CD14-positive monocyte (primary cell): ENCODE data around the gene STXBP2. TPM values are rescaled to one million over a fixed set of nuclear protein-coding genes. Genes with fewer than 3 reads are reported as not detected.

Experiments used
- DNase-seq, 3 donors: peaks; one replicate each; pipeline ENCODE4 v3.0.0-alpha.2; 2011 to 2022
- H2AFZ ChIP-seq: 2 replicates; pipeline ENCODE4 v1.6.0; 2012; ENCODE audit warnings: mild to moderate bottlenecking, low read depth, low read length, inconsistent platforms; ENCODE audit not compliant: insufficient read depth, poor library complexity, severe bottlenecking
- H3K27ac ChIP-seq, 2 donors: 1 replicate in 1 of 2; 2 replicates in 1 of 2; pipeline ENCODE4 v1.5.1; 2012 to 2013; ENCODE audit warnings: low read length in 2 of 2, control low read depth in 1 of 2, inconsistent platforms in 1 of 2, low read depth in 1 of 2, mild to moderate bottlenecking in 1 of 2
- H3K27me3 ChIP-seq, 2 donors: one replicate each; pipeline versions ENCODE4 v1.6.0 to v1.6.1; 2011 to 2013; ENCODE audit warnings: low read length in 2 of 2; ENCODE audit not compliant: control insufficient read depth in 2 of 2, insufficient read depth in 2 of 2
- H3K36me3 ChIP-seq, 2 donors: replicated peaks in 1 of 2; 1 replicate in 1 of 2; 2 replicates in 1 of 2; pipeline versions ENCODE4 v1.5.1 to v1.6.1; 2012 to 2013; ENCODE audit warnings: low read length in 2 of 2, control low read depth in 1 of 2, inconsistent platforms in 1 of 2, mild to moderate bottlenecking in 1 of 2; ENCODE audit not compliant: insufficient read depth in 2 of 2, control insufficient read depth in 1 of 2
- H3K4me1 ChIP-seq, 2 donors: 1 replicate in 1 of 2; 2 replicates in 1 of 2; pipeline versions ENCODE4 v1.5.1 to v1.6.1; 2012 to 2013; ENCODE audit warnings: low read length in 2 of 2, control low read depth in 1 of 2, inconsistent platforms in 1 of 2, mild to moderate bottlenecking in 1 of 2, moderate library complexity in 1 of 2; ENCODE audit not compliant: insufficient read depth in 2 of 2, control insufficient read depth in 1 of 2
- H3K4me2 ChIP-seq: replicated peaks from 2 replicates; pipeline ENCODE3; 2012; ENCODE audit warnings: low read length, moderate library complexity, mild to moderate bottlenecking; ENCODE audit not compliant: poor library complexity, severe bottlenecking; ENCODE audit errors: extremely low read depth
- H3K4me3 ChIP-seq, 3 experiments: fragments of 200-600 bp in 1 of 3; sonication (generic) in 1 of 3; replicated peaks in 1 of 3; 1 replicate in 2 of 3; 2 replicates in 1 of 3; pipeline ENCODE4 v1.5.1; 2011 to 2013; ENCODE audit warnings: low read length in 3 of 3, mild to moderate bottlenecking in 3 of 3, control low read depth in 2 of 3, low read depth in 2 of 3, inconsistent platforms in 1 of 3, moderate library complexity in 1 of 3
- H3K79me2 ChIP-seq: 2 replicates; pipeline ENCODE4 v1.6.0; 2012; ENCODE audit warnings: mild to moderate bottlenecking, control low read depth, inconsistent platforms, low read length, moderate library complexity; ENCODE audit not compliant: insufficient read depth
- H3K9ac ChIP-seq: 2 replicates; pipeline ENCODE4 v1.6.0; 2017; ENCODE audit warnings: low read length, mild to moderate bottlenecking; ENCODE audit not compliant: insufficient read depth, poor library complexity, severe bottlenecking
- H3K9me3 ChIP-seq, 2 donors: replicated peaks in 1 of 2; 1 replicate in 1 of 2; 2 replicates in 1 of 2; pipeline versions ENCODE4 v1.5.1 to v1.6.1; 2012 to 2013; ENCODE audit warnings: low read length in 2 of 2, control low read depth in 1 of 2; ENCODE audit not compliant: control insufficient read depth in 1 of 2, insufficient read depth in 1 of 2
- H4K20me1 ChIP-seq: 2 replicates; pipeline ENCODE4 v1.6.0; 2012; ENCODE audit warnings: mild to moderate bottlenecking, low read length, control low read depth, moderate library complexity; ENCODE audit not compliant: insufficient read depth
- H3K27ac Mint-ChIP-seq, 7 donors: one replicate each; pipeline ENCODE4 v1.8.0; 2020; ENCODE audit warnings: mild to moderate bottlenecking in 7 of 7, mixed read lengths in 7 of 7, moderate library complexity in 6 of 7, inconsistent platforms in 2 of 7
- H3K27me3 Mint-ChIP-seq, 3 donors: one replicate each; pipeline ENCODE4 v1.8.0; 2021 to 2022; ENCODE audit warnings: low read depth in 3 of 3, mild to moderate bottlenecking in 3 of 3, mixed read lengths in 3 of 3, moderate library complexity in 3 of 3, inconsistent platforms in 1 of 3
- H3K36me3 Mint-ChIP-seq, 2 donors: one replicate each; pipeline ENCODE4 v1.8.0; 2020; ENCODE audit warnings: mixed read lengths in 2 of 2, inconsistent platforms in 1 of 2, mild to moderate bottlenecking in 1 of 2
- H3K4me1 Mint-ChIP-seq: one replicate; pipeline ENCODE4 v1.8.0; 2020; ENCODE audit warnings: mild to moderate bottlenecking, mixed read lengths
- H3K4me3 Mint-ChIP-seq, 2 donors: one replicate each; pipeline ENCODE4 v1.8.0; 2020; ENCODE audit warnings: mild to moderate bottlenecking in 2 of 2, mixed read lengths in 2 of 2, moderate library complexity in 1 of 2
- H3K9me3 Mint-ChIP-seq, 7 donors: one replicate each; pipeline ENCODE4 v1.8.0; 2020 to 2022; ENCODE audit warnings: mixed read lengths in 7 of 7, mild to moderate bottlenecking in 6 of 7, moderate library complexity in 6 of 7, inconsistent platforms in 2 of 7
- CTCF ChIP-seq: fragments of 200-600 bp; IDR thresholded peaks from one replicate; pipeline ENCODE4 v1.8.0; 2022; ENCODE audit warnings: antibody characterized with exemption, mild to moderate bottlenecking
- WGBS: methylation state at CpG from one replicate; pipeline ENCODE4 v1.1.5; 2013; ENCODE audit warnings: missing lambda C conversion rate; ENCODE audit not compliant: insufficient coverage; 5-methylcytosine and 5-hydroxymethylcytosine counted together
- intact Hi-C, 2 donors: fragments of 100-400 bp; cut with micrococcal nuclease; formaldehyde crosslinking; loops; one replicate each; pipeline versions ENCODE4 v1.15.0 to v1.15.1; 2023
- polyA plus RNA-seq, 3 donors: library from polyadenylated mRNA; depleted of rRNA in 1 of 3; unstranded in 2 of 3; stranded (reverse) in 1 of 3; fragments of 300-500 nt in 2 of 3; fragments of >200 nt in 1 of 3; fragmentation: Illumina TruSeq in 2 of 3; gene quantifications; 1 replicate in 2 of 3; 2 replicates in 1 of 3; pipeline ENCODE4 v1.2.3, GENCODE V29; 2012 to 2021

STXBP2 gene
- polyA plus RNA-seq, 3 donors: 249 to 846 (median 327) TPM

GRCh38 chr19:7668842-7669241 is 31.9 kb downstream of the STXBP2 start, which contains the start of gene RETN:
Gene RETN, plus strand, starts transcription at chr19:7669049. Its CDS starts 278 bp downstream, at chr19:7669327.
- H4K20me1 ChIP-seq: no peaks in the 10 kb centered on the region
- peak within 1 kb of the TSS; percentile 59 to 93 (median 82) for H3K27ac Mint-ChIP-seq
- intact Hi-C loops: no loop called here
- H3K27me3 ChIP-seq: no peaks in the 10 kb centered on the region
- H3K4me3 Mint-ChIP-seq: peak within 1 kb of the TSS; percentile 72 to 92
- peaks cover 6 to 10% of the 10 kb centered on the region in 2 donors for H3K9me3 ChIP-seq
- DNase-seq: no peak
- no peaks in the 10 kb centered on the region for H3K36me3 ChIP-seq
- peaks cover 15% of the 10 kb centered on the region for H3K79me2 ChIP-seq
- peaks cover 7 to 17% (median 9%) of the 10 kb centered on the region in 7 donors for H3K9me3 Mint-ChIP-seq
- H3K9ac ChIP-seq: peak within 1 kb of the TSS; percentile 52
- H3K4me3 ChIP-seq: peak within 1 kb of the TSS; percentile 1 to 71 (median 37)
- WGBS: 21% methylated on average over 7 of the region's 9 CpGs
- peaks cover 0 to 3% of the 10 kb centered on the region in 2 donors for H3K36me3 Mint-ChIP-seq
- peaks cover 47% of the 10 kb centered on the region for H3K4me1 Mint-ChIP-seq
- peaks cover 30 to 51% of the 10 kb centered on the region in 2 donors for H3K4me1 ChIP-seq
- peaks cover 0 to 3% (median 0%) of the 10 kb centered on the region in 3 donors for H3K27me3 Mint-ChIP-seq
- H3K4me2 ChIP-seq: peak within 1 kb of the TSS; percentile 72
- H3K27ac ChIP-seq: peak within 1 kb of the TSS; percentile 70 to 87
- peak within 1 kb of the TSS; percentile 58 for H2AFZ ChIP-seq
- TF ChIP-seq CTCF: no peak

GRCh38 chr19:7669641-7670040 is 32.7 kb downstream of the STXBP2 start:
- intact Hi-C loops: no loop called here
- H3K4me2 ChIP-seq: peak overlapping the region; percentile 72
- H3K4me1 ChIP-seq: peaks cover 37 to 59% of the 10 kb centered on the region in 2 donors
- peak overlapping the region; percentile 1 to 71 (median 37) for H3K4me3 ChIP-seq
- peaks cover 11 to 19% (median 13%) of the 10 kb centered on the region in 7 donors for H3K9me3 Mint-ChIP-seq
- H3K9ac ChIP-seq: peak overlapping the region; percentile 52
- peak overlapping the region; percentile 70 to 87 for H3K27ac ChIP-seq
- peaks cover 7 to 13% of the 10 kb centered on the region in 2 donors for H3K9me3 ChIP-seq
- peaks cover 55% of the 10 kb centered on the region for H3K4me1 Mint-ChIP-seq
- peak overlapping the region; percentile 59 to 93 (median 82) for H3K27ac Mint-ChIP-seq
- H3K36me3 Mint-ChIP-seq: peaks cover 2 to 5% of the 10 kb centered on the region in 2 donors
- no peaks in the 10 kb centered on the region for H3K27me3 ChIP-seq
- DNase-seq: no peak
- peaks cover 0 to 5% (median 0%) of the 10 kb centered on the region in 3 donors for H3K27me3 Mint-ChIP-seq
- H4K20me1 ChIP-seq: no peaks in the 10 kb centered on the region
- no peaks in the 10 kb centered on the region for H3K36me3 ChIP-seq
- H3K79me2 ChIP-seq: peaks cover 15% of the 10 kb centered on the region
- TF ChIP-seq CTCF: no peak
- WGBS: 21% methylated on average over 7 of the region's 9 CpGs
- peak overlapping the region; percentile 72 to 92 for H3K4me3 Mint-ChIP-seq
- peak overlapping the region; percentile 58 for H2AFZ ChIP-seq
